Measurements from ENCODE around the gene BCL11A.

BCL11A gene

DNA sequence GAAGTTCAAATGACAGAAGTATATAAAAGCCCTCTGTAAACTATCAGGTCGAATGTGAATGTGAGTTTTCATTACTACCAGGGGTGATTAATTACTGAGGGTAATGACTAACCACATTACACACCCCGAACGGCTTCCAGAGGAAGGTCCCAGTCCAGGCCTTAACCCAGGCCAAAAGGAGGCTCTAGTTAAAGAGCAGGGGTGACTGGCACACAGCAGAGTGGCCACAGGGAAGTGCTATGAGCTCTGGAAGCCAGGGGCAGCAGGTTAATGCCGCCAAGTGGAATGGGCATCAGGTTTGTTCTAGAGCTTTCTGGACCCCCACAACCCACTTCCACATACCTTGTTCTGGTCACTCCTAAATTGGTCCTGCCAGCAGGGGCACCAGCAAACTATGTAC is 87.7 kb downstream of the BCL11A start:
- no peak for FAIRE-seq
- no peak for DNase-seq (ENCODE audit: insufficient read length, low spot score)
- TF ChIP-seq POLR2A (IDR thresholded peaks at IDR 0.05; ENCODE audit: low read depth, low read length) = no peak

DNA sequence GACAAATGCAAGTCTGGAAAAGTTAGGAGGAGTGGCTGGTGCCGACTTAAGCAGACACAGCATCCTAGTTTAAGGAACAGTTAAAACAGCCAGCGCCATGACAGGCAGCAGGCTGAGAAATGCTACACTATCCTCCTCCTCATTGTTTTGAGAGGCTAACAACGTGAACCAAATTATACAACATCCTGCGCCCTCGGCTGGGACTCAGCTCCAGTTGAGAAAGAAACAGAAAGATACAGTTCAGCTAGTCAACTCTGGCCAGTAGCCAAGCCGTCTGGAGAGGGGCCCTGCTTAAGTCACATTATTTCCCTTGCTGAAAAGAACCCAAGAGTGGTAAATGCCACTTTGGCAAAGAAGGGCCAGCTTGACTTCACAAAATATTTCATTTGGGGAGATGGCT is 90.2 kb downstream of the BCL11A start:
- FAIRE-seq (no peak), DNase-seq (ENCODE audit: insufficient read length, low spot score) (no peak)
- TF ChIP-seq POLR2A (IDR thresholded peaks at IDR 0.05; ENCODE audit: low read depth, low read length) = no peak

DNA sequence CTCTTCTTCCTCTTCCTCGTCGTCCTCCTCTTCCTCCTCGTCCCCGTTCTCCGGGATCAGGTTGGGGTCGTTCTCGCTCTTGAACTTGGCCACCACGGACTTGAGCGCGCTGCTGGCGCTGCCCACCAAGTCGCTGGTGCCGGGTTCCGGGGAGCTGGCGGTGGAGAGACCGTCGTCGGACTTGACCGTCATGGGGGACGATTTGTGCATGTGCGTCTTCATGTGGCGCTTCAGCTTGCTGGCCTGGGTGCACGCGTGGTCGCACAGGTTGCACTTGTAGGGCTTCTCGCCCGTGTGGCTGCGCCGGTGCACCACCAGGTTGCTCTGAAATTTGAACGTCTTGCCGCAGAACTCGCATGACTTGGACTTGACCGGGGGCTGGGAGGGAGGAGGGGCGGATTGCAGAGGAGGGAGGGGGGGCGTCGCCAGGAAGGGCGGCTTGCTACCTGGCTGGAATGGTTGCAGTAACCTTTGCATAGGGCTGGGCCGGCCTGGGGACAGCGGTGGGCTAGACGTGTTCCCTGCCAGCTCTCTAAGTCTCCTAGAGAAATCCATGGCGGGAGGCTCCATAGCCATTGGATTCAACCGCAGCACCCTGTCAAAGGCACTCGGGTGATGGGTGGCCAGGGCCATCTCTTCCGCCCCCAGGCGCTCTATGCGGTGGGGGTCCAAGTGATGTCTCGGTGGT is 91.9 kb downstream of the BCL11A start:
- no peak for TF ChIP-seq POLR2A (IDR thresholded peaks at IDR 0.05; ENCODE audit: low read depth, low read length)
- FAIRE-seq = no peak
- DNase-seq (ENCODE audit: insufficient read length, low spot score) = no peak

DNA sequence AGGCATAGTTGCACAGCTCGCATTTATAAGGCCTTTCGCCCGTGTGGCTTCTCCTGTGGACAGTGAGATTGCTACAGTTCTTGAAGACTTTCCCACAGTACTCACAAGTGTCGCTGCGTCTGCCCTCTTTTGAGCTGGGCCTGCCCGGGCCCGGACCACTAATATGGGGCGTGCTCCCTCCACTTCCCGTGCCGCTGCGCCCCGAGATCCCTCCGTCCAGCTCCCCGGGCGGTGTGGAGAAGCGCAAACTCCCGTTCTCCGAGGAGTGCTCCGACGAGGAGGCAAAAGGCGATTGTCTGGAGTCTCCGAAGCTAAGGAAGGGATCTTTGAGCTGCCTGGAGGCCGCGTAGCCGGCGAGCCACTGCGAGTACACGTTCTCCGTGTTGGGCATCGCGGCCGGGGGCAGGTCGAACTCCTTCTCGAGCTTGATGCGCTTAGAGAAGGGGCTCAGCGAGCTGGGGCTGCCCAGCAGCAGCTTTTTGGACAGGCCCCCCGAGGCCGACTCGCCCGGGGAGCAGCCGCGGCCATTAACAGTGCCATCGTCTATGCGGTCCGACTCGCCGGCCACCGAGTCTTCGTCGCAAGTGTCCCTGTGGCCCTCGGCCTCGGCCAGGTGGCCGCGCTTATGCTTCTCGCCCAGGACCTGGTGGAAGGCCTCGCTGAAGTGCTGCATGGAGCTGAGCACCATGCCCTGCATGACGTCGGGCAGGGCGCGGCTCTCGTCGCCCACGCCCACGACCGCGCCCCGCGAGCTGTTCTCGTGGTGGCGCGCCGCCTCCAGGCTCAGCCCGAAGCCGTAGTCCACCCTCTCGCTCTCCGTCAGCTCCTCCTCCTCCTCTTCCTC is 92.7 kb downstream of the BCL11A start:
- no peak for TF ChIP-seq POLR2A (IDR thresholded peaks at IDR 0.05; ENCODE audit: low read depth, low read length)
- DNase-seq (ENCODE audit: insufficient read length, low spot score) = no peak
- FAIRE-seq = no peak

DNA sequence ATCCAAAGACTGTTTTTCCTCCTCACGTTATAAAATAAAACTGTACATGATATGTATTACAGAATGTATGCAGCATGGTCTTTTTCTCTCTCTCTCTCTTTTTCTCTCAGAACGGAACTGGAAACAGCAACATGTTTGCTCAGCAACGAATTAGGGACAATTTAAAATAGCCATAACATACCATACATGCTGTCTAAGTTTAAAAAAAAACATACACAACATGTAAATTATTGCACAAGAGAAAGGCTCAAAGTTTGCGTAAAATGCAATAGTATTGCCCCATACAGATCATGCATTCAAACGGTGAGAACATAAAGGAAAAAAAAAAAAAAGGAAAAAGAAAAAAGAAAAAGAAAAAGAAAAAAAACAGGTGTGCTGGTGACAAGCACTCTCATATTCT is 93.6 kb downstream of the BCL11A start:
- FAIRE-seq = no peak
- TF ChIP-seq POLR2A (IDR thresholded peaks at IDR 0.05; ENCODE audit: low read depth, low read length) = no peak

DNA sequence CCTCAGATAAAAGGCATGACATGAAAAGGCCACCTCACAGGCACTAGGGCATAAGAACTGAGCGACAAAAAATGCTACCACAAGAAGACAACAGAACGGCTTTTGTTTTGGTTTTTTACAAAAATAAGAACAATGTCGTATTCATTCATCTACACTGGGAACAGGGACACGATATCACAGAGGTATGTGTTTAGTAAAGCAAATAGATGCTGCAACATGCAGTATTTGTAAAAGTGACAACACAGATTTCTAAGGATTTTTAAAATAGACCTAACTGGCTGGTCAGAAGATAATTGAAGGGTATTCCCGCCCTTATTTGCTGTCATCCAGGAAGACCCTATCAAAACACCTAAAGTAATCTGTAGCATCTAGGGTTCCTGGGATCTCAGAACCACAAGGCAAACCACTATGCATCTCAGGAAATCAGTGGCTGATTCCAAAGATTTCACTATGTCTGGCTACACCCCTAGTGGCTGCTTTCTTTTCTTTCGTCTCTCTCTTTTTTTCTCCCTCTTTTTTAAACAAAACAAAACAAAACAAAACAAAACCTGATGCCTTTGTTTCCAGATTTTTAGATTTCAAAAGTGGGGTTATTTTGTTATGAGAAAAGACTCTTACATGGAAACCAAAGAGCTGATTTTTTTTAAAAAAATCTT is 97.2 kb downstream of the BCL11A start:
- FAIRE-seq = no peak
- no peak for TF ChIP-seq POLR2A (IDR thresholded peaks at IDR 0.05; ENCODE audit: low read depth, low read length)
- DNase-seq (ENCODE audit: insufficient read length, low spot score) = no peak

More for the DNA sequence above, 93.6 kb downstream of the BCL11A start:
- no peak for DNase-seq (ENCODE audit: insufficient read length, low spot score)

DNA sequence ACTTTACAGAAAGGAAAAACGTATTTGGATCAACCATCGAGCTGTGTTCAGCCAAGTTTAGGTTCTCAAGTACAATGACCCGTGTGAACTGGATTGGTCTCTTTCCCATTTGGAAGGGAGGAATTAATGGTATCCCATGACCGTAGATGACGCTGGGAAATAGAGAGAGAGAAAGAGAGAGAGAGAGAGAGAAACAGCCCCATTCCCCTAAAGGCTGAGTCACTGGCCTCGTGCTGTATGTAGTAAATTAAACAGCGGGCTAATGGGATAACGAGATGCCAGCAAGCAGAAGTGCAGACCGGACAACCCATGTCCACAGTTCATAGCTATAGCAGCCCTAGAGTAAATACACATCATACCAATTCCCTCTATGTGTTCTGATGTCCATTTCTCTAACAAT is 99.6 kb downstream of the BCL11A start:
- FAIRE-seq = no peak

DNA sequence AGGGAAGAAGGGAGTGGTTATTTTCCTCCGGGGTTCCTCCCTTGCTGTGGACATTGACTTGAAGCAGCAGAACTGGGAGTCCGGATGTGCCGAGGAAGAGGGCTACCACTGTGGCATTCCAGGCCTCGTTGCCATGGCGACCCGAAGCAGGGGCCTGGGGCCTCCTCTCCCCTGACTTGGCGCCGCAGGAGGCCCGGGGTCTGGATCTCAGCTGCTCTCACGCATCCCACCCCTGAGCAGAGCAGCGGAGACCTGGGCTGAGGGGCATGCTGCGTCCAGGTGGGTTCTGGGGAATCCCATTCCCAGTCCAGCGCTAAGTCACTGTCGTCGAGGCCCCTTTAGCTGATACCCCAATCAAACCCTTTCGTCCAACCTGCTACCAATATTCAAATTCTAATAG is 100.2 kb downstream of the BCL11A start:
- no peak for DNase-seq (ENCODE audit: insufficient read length, low spot score)
- no peak for TF ChIP-seq POLR2A (IDR thresholded peaks at IDR 0.05; ENCODE audit: low read depth, low read length)
- no peak for FAIRE-seq

More for the DNA sequence above, 99.6 kb downstream of the BCL11A start:
- DNase-seq (ENCODE audit: insufficient read length, low spot score) = no peak
- no peak for TF ChIP-seq POLR2A (IDR thresholded peaks at IDR 0.05; ENCODE audit: low read depth, low read length)

DNA sequence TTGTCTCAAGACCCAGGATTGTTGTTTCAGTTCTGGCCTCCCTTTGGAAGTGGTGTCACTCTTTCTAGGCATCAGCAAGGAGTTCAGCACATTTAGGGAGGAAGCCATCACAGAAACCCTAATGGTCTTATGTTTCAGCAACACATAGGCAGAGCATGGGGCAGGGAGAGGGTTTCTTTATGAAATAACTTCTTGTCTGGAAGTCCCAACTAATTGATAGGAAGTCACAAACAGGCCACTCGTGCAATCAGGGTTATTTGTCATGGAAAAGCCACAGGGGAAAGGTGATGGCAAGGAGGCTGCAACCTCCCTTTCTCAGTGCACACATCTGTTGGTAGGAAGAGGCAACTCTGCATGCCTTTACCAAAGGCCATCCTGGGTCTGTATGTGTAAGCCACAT is 103.0 kb downstream of the BCL11A start:
- TF ChIP-seq POLR2A (IDR thresholded peaks at IDR 0.05; ENCODE audit: low read depth, low read length) = no peak
- no peak for FAIRE-seq
- DNase-seq (ENCODE audit: insufficient read length, low spot score) = no peak

DNA sequence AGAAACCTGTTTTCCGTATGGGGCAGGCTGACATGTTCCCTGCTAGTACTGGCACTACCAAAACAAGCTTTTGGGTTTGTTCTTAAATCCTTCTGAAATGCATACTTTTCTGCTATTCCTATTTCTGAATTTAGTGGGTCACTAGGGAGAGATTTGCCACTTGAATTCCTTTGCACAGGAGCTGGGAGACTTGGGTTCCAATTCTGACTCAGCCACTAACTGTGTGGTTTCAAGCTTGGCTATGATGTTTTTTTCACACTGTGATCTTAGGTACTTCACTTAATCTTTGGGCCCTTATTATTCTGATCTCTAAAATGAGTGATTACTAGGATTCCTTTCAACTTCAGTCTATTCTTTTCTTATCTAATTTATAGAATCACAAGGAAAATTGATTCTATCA is 105.5 kb downstream of the BCL11A start:
- TF ChIP-seq POLR2A (IDR thresholded peaks at IDR 0.05; ENCODE audit: low read depth, low read length) = no peak
- DNase-seq (ENCODE audit: insufficient read length, low spot score) (no peak), FAIRE-seq (no peak)

DNA sequence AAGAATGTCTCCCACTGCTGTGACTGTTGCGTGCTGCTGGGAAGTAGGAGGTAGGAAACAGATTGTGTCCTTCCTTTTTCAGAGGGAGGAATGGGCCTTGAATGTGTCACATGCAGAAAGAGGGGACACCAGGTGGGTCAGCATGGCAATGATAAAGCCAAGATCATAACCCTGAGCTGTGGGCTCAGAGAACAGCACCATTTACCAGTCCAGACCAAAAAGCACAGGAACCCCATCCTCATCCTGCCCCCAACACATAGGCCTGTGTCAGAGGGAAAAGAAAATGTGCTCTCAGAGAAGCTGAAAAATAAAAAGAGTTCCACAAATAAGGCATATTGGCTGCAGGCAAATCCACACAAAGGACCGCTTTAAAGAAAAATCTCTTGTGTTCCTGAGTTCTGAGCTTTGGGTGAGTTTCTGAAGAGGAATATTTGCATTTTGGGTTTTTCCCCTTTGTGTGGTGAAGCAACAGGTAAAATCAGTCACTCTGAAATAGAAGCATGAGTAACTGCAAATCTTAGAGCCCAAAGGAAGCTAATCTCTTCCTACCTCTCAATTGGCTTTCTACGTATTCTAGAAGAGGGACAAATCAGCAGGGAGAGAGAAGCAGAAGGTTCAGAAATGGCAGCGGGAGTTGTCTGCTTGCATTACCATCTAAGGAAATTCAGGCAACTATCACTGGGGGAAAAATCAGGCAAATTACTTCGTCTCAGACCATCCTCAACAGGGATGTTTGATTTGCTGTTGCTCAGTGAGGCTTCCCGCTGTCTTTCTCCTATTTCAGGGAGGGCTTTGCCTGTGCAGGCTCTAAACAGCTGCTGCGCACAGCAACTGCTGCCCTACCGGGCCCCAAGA is 106.8 kb downstream of the BCL11A start:
- FAIRE-seq (no peak), DNase-seq (ENCODE audit: insufficient read length, low spot score) (no peak)
- no peak for TF ChIP-seq POLR2A (IDR thresholded peaks at IDR 0.05; ENCODE audit: low read depth, low read length)

DNA sequence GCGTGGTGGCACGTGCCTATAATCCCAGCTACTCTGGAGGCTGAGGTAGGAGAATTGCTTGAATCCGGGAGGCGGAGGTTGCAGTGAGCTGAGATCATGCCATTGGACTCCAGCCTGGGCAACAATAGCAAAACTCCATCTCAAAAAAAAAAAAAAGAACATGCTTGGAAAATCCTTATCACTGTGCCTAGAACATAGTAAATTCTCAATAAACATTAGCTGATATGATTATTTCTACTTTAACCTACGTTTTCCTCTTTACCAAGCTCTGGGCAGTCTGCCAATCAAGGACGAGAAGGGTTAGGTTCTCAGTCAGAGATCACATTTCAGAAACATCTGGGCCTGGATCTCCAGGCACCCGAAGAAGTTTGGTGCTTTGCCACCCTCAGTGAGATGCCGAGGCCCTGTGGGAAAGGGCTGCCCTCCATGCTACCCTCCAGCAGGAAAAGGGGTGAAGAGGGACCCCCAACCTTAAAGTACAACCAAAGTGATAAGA is 107.7 kb downstream of the BCL11A start:
- FAIRE-seq = no peak
- DNase-seq (ENCODE audit: insufficient read length, low spot score) = no peak
- TF ChIP-seq POLR2A (IDR thresholded peaks at IDR 0.05; ENCODE audit: low read depth, low read length) = no peak

DNA sequence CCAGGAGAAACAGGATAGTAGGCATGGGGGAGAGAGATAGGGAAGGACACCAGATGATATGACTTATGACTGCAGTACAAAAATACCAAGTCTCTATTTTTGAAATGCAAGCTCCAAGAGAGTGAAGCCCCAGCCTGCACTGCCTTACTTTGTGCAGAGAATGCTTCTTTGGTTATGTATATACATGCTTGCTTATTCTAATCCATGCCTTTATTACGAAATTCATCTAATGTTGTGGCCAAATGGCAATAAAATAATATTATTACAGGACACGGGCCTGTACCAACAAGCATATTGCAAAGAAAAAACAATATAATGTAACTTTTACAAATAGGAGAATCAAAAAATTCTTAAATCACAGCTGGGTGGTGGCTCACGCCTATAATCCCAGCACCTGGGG is 110.8 kb downstream of the BCL11A start:
- no peak for TF ChIP-seq POLR2A (IDR thresholded peaks at IDR 0.05; ENCODE audit: low read depth, low read length)
- DNase-seq (ENCODE audit: insufficient read length, low spot score) (no peak), FAIRE-seq (no peak)

Measured in H54 (cell line).